GM19395 (cell line): ENCODE data around the gene SIAE.

Experiments
- ATAC-seq: cut with Tn5 transposase; IDR thresholded peaks from one replicate; pipeline ENCODE4 v1.9.1; 2021; ENCODE audit warnings: mild to moderate bottlenecking, moderate library complexity; ENCODE audit not compliant: unreplicated experiment

Gene SIAE

GRCh38 chr11:124673333-124674167 is at the start of gene SIAE, which contains the start of gene SPA17:
Gene SIAE, minus strand, starts transcription at chr11:124673739. Its CDS starts 31 bp downstream, at chr11:124673708.
Gene SPA17, plus strand, starts transcription at chr11:124673904. Its CDS starts 1,361 bp downstream, at chr11:124675265.
- ATAC-seq: peak; percentile 85

- no peak for ATAC-seq
Observed at GRCh38 chr11:124722176-124722575, 48.6 kb upstream of the SIAE start.

- no peak for ATAC-seq
Observed at GRCh38 chr11:124719534-124719933, 46.0 kb upstream of the SIAE start.

- ATAC-seq: no peak
Observed at GRCh38 chr11:124718801-124719200, 45.3 kb upstream of the SIAE start.

GRCh38 chr11:124717786-124718651 is 44.5 kb upstream of the SIAE start:
- peak; percentile 57 for ATAC-seq

- ATAC-seq: peak; percentile 70
Observed at GRCh38 chr11:124717421-124717785, 43.9 kb upstream of the SIAE start.

GRCh38 chr11:124716591-124716990 is 43.1 kb upstream of the SIAE start:
- no peak for ATAC-seq

GRCh38 chr11:124712392-124712791 is 38.9 kb upstream of the SIAE start:
- no peak for ATAC-seq

- ATAC-seq: no peak
Observed at GRCh38 chr11:124707829-124708228, 34.3 kb upstream of the SIAE start.

GRCh38 chr11:124700028-124700427 is 26.5 kb upstream of the SIAE start:
- no peak for ATAC-seq

GRCh38 chr11:124699547-124699946 is 26.0 kb upstream of the SIAE start:
- ATAC-seq: no peak

- ATAC-seq: no peak
Observed at GRCh38 chr11:124693142-124693541, 19.6 kb upstream of the SIAE start.

GRCh38 chr11:124682443-124682842 is 8.9 kb upstream of the SIAE start:
- ATAC-seq: no peak

- no peak for ATAC-seq
Observed at GRCh38 chr11:124681421-124681820, 7.9 kb upstream of the SIAE start.

GRCh38 chr11:124678416-124678815 is 4.9 kb upstream of the SIAE start:
- no peak for ATAC-seq

- no peak for ATAC-seq
Observed at GRCh38 chr11:124676386-124676785, 2.8 kb upstream of the SIAE start.

- no peak for ATAC-seq
Observed at GRCh38 chr11:124674571-124674970, 1.0 kb upstream of the SIAE start.

GRCh38 chr11:124674168-124674517 is 604 bp upstream of the SIAE start:
- ATAC-seq: no peak

GRCh38 chr11:124672536-124673215 is 863 bp downstream of the SIAE start:
- ATAC-seq: no peak

- peak; percentile 29 for ATAC-seq
Observed at GRCh38 chr11:124670732-124671131, 2.8 kb downstream of the SIAE start.

- peak; percentile 32 for ATAC-seq
Observed at GRCh38 chr11:124669193-124669592, 4.3 kb downstream of the SIAE start.
